ENCODE data around the gene CCDC38.

GRCh38 chr12:95881331-95881955, 61.0 kb downstream of the CCDC38 start:
- no peak for TF ChIP-seq CTCF (IDR thresholded peaks at IDR 0.05; ENCODE audit: poor library complexity)
- no peak for TF ChIP-seq EZH2phosphoT487 (IDR thresholded peaks at IDR 0.05; ENCODE audit: low read depth, severe bottlenecking, unreplicated experiment)

Measured in hepatocyte (in vitro differentiated cells).